Mucosa of descending colon (tissue), 3 donors: ENCODE data around the gene ARHGAP29. TPM values are rescaled to one million over a fixed set of nuclear protein-coding genes. Genes with fewer than 3 reads are reported as not detected.
A peak's percentile ranks its signal among the peaks of the same experiment; 100 is the strongest.

Experiments used
- ATAC-seq: fragments of 200-7000 bp; cut with Tn5 transposase; one replicate; pipeline ENCODE4 v1.9.1; 2020; ENCODE audit warnings: mild to moderate bottlenecking, moderate library complexity
- DNase-seq, 3 donors: peaks; one replicate each; pipeline ENCODE4 v3.0.0-alpha.2; 2020
- H3K36me3 ChIP-seq: fragments of 200-600 bp; one replicate; pipeline ENCODE4 v1.8.0; 2021; ENCODE audit warnings: low read depth, mild to moderate bottlenecking
- H3K4me1 ChIP-seq: fragments of 200-600 bp; one replicate; pipeline ENCODE4 v1.8.0; 2021; ENCODE audit warnings: low read depth, mild to moderate bottlenecking
- H3K4me3 ChIP-seq: fragments of 200-600 bp; one replicate; pipeline ENCODE4 v1.8.0; 2021; ENCODE audit warnings: mild to moderate bottlenecking
- H3K9me3 ChIP-seq: fragments of 200-600 bp; one replicate; pipeline ENCODE4 v1.8.0; 2021; ENCODE audit warnings: mild to moderate bottlenecking
- CTCF ChIP-seq: fragments of 200-600 bp; IDR thresholded peaks from one replicate; pipeline ENCODE4 v1.8.0; 2022; ENCODE audit warnings: antibody characterized with exemption, mild to moderate bottlenecking
- intact Hi-C, 2 donors: fragments of 100-400 bp; cut with DNase I in 1 of 2; cut with micrococcal nuclease in 1 of 2; formaldehyde crosslinking; loops; one replicate each; pipeline versions ENCODE4 v1.11.0 to v1.11.1; 2022; cut with DNase I, micrococcal nuclease
- long read RNA-seq, 2 donors: library from polyadenylated mRNA; unstranded; transcript quantifications; one replicate each; pipeline ENCODE4 v2.0.0, GENCODE V29; 2019 to 2021
- total RNA-seq, 3 donors: library from RNA; stranded (reverse); fragmentation: NEBNext Ultra II Directional in 2 of 3; extraction: Animal tissue kit (Norgen Biotek cat#: 25700) in 2 of 3; gene quantifications; one replicate each; pipeline versions ENCODE4 v1.2.1 to v1.2.4, GENCODE V29; 2021 to 2023
- donor health status: DM: no; HTN: no; CAD: no; lungs with moderate emphysema.
- donor health status: DM: no; HTN: no; CAD: no.
- donor health status: DM: no; HTN: yes; CAD: no.

Gene ARHGAP29
- 10 to 100 TPM in 1 of 3 donors, 1 to 10 TPM in 2; 2.6 to 11.9 (median 6.7) TPM for total RNA-seq
- long read RNA-seq, donor 1, full-length matches to known transcripts = 5 of 12 reads
- long read RNA-seq, donor 1, partial matches to known transcripts = 3 of 12 reads
- long read RNA-seq, donor 1, other reads (novel, unspliced or antisense) = 4 of 12 reads
- long read RNA-seq, donor 2, partial matches to known transcripts = 4 of 7 reads
- long read RNA-seq, donor 2, other reads (novel, unspliced or antisense) = 2 of 7 reads

GRCh38 chr1:94237291-94238226, at the start of gene ARHGAP29:
TSS of gene ARHGAP29 (minus strand) at chr1:94237584. CDS start at chr1:94231611, 5,973 bp downstream.
- TF ChIP-seq CTCF = no peak
- ATAC-seq (peak; percentile 100), DNase-seq (peak; percentile 83 to 90 (median 85))
- intact Hi-C loops = no loop called here
- Histone ChIP-seq H3K36me3 (no peaks in the 10 kb centered on the region), H3K9me3 (no peaks in the 10 kb centered on the region), H3K4me1 (peaks cover 12% of the 10 kb centered on the region), H3K4me3 (peak within 1 kb of the TSS; percentile 33)

GRCh38 chr1:94286864-94287437, 49.6 kb upstream of the ARHGAP29 start:
- H3K4me3 ChIP-seq = no peak overlapping the region
- ATAC-seq = no peak
- intact Hi-C loops = no loop called here
- no peaks in the 10 kb centered on the region for H3K36me3 ChIP-seq
- no peak for TF ChIP-seq CTCF
- DNase-seq = no peak
- H3K9me3 ChIP-seq = no peaks in the 10 kb centered on the region
- H3K4me1 ChIP-seq = no peaks in the 10 kb centered on the region

DNA sequence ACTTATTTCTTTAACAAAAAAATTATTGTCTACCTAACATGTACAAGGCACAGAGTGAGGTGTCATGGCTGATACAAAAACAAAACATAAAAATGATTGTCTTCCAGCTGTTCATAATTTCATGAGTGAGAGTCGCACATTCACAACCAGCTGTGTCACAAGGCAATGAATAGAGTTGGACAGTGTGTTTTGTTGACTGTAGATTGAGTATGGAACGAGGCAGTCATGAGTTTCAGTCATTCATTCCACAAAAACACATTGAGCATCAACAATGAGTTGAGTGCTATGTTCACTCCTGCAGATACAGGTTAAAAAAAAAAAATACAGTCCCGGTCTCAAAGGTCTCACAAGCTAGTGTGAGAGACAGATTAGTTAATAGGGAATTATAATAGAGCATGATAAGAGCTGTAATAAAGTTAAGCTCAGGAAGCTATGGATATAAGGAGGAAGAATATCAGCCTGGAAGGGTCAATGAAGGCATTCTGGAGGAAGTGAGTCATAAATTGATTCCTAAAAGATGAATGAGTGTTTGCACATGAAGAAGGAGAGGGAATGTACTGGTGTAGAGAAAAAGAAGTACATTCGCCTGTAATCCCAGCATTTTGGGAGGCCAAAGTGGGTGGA, 47.8 kb upstream of the ARHGAP29 start:
- DNase-seq (no peak), ATAC-seq (no peak)
- intact Hi-C loops = no loop called here
- no peaks in the 10 kb centered on the region for H3K4me1 ChIP-seq
- TF ChIP-seq CTCF = no peak
- no peaks in the 10 kb centered on the region for H3K9me3 ChIP-seq
- no peaks in the 10 kb centered on the region for H3K36me3 ChIP-seq
- H3K4me3 ChIP-seq = no peak overlapping the region

- H3K9me3 ChIP-seq = no peaks in the 10 kb centered on the region
- DNase-seq (no peak), ATAC-seq (no peak)
- H3K4me3 ChIP-seq = no peak overlapping the region
- H3K36me3 ChIP-seq = no peaks in the 10 kb centered on the region
- H3K4me1 ChIP-seq = no peaks in the 10 kb centered on the region
- TF ChIP-seq CTCF = no peak
- intact Hi-C loops = no loop called here
Observed at GRCh38 chr1:94284476-94284875, 47.1 kb upstream of the ARHGAP29 start.

DNA sequence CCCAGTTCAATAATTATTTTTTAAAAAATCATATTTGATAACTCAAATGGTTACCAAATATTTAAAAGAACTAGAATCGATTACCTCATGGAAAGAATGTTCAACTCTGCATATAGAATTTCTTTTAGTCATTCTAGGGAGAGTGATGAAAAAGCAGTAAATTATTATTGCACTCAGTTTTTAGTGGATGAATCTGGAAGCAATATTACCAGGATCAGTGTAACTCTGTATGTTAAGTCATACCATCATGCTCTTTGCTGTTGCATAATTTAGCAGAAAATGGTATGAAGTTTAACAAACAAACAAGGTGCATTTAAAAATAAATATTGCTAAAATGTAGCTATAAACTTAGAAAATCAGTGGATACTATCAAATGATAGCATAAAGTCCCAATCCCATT, 46.1 kb upstream of the ARHGAP29 start:
- Histone ChIP-seq H3K4me3 (no peak overlapping the region), H3K36me3 (no peaks in the 10 kb centered on the region), H3K9me3 (no peaks in the 10 kb centered on the region), H3K4me1 (no peaks in the 10 kb centered on the region)
- TF ChIP-seq CTCF = no peak
- no peak for ATAC-seq
- intact Hi-C loops = no loop called here
- no peak for DNase-seq
